ENCODE measurements around the gene PAEP. TPM values are rescaled to one million over a fixed set of nuclear protein-coding genes. Genes with fewer than 3 reads are reported as not detected.
"Not testable (repeated sequence)": the region's sequence is repeated elsewhere in the genome, so short reads cannot be mapped to it uniquely, and the experiment has no call there.

PAEP gene
- total and polyA plus RNA-seq, 4 donors = 0.37 to 3.0 (median 0.98) TPM; not detected in 1

- Histone ChIP-seq H3K36me3 (ENCODE audit: control insufficient read depth in 4 of 4, insufficient read depth in 4 of 4, low read length in 4 of 4) (no peaks in the 10 kb centered on the region), H3K27ac (ENCODE audit: low read depth in 1 of 2, low read length in 1 of 2) (no peak overlapping the region), H3K9ac (ENCODE audit: insufficient read depth in 1 of 2, low read length in 2 of 2) (no peak overlapping the region), H3K27me3 (ENCODE audit: control insufficient read depth in 3 of 3, insufficient read depth in 3 of 3, low read length in 2 of 3) (no peaks in the 10 kb centered on the region), H3K4me1 (ENCODE audit: control insufficient read depth in 5 of 5, insufficient read depth in 5 of 5, low read length in 5 of 5) (no peaks in the 10 kb centered on the region), H3K9me3 (ENCODE audit: control insufficient read depth in 4 of 4, insufficient read depth in 3 of 4, low read length in 3 of 4) (peaks cover 0 to 6% (median 1%) of the 10 kb centered on the region in 4 donors), H3K4me3 (no peak overlapping the region)
- WGBS, 2 donors = 82 to 83% methylated on average over 18 to 19 of the region's 19 CpGs
- ATAC-seq (ENCODE audit: insufficient read depth, low FRiP score) (no peak), DNase-seq (no peak)
- no peak for TF ChIP-seq CTCF (IDR thresholded peaks at IDR 0.05; ENCODE audit: control extremely low read depth, extremely low read depth)
Observed at GRCh38 chr9:135513351-135513846, 48.2 kb upstream of the PAEP start.

GRCh38 chr9:135513906-135514305 lies 47.6 kb upstream of the PAEP start:
- H3K9ac ChIP-seq (ENCODE audit: insufficient read depth in 1 of 2, low read length in 2 of 2); H3K4me3 ChIP-seq; H3K27me3 ChIP-seq (ENCODE audit: control insufficient read depth in 3 of 3, insufficient read depth in 3 of 3, low read length in 2 of 3); H3K4me1 ChIP-seq (ENCODE audit: control insufficient read depth in 5 of 5, insufficient read depth in 5 of 5, low read length in 5 of 5); H3K27ac ChIP-seq (ENCODE audit: low read depth in 1 of 2, low read length in 1 of 2); H3K36me3 ChIP-seq (ENCODE audit: control insufficient read depth in 4 of 4, insufficient read depth in 4 of 4, low read length in 4 of 4); H3K9me3 ChIP-seq (ENCODE audit: control insufficient read depth in 4 of 4, insufficient read depth in 3 of 4, low read length in 3 of 4); ATAC-seq (ENCODE audit: insufficient read depth, low FRiP score); DNase-seq: not testable (repeated sequence)
- WGBS, 2 donors = 82 to 84% methylated on average over 9 of the region's 9 CpGs

GRCh38 chr9:135514342-135515082 lies 47.0 kb upstream of the PAEP start:
- H3K4me1 ChIP-seq (ENCODE audit: control insufficient read depth in 5 of 5, insufficient read depth in 5 of 5, low read length in 5 of 5) = no peaks in the 10 kb centered on the region
- WGBS, 2 donors = 83% methylated on average over 14 to 16 of the region's 17 CpGs

More at GRCh38 chr9:135514342-135515082, 47.0 kb upstream of the PAEP start:
- peaks cover 0 to under 1% (median 0%) of the 10 kb centered on the region in 3 donors for H3K27me3 ChIP-seq (ENCODE audit: control insufficient read depth in 3 of 3, insufficient read depth in 3 of 3, low read length in 2 of 3)
- H3K9me3 ChIP-seq (ENCODE audit: control insufficient read depth in 4 of 4, insufficient read depth in 3 of 4, low read length in 3 of 4) = peaks cover 0 to under 1% (median under 1%) of the 10 kb centered on the region in 4 donors
- no peak for ATAC-seq (ENCODE audit: insufficient read depth, low FRiP score)
- H3K36me3 ChIP-seq (ENCODE audit: control insufficient read depth in 4 of 4, insufficient read depth in 4 of 4, low read length in 4 of 4) = no peaks in the 10 kb centered on the region
- H3K27ac ChIP-seq (ENCODE audit: low read depth in 1 of 2, low read length in 1 of 2) = no peak overlapping the region
- H3K4me3 ChIP-seq = no peak overlapping the region
- no peak for DNase-seq
- H3K9ac ChIP-seq (ENCODE audit: insufficient read depth in 1 of 2, low read length in 2 of 2) = no peak overlapping the region
- no peak for TF ChIP-seq CTCF (IDR thresholded peaks at IDR 0.05; ENCODE audit: control extremely low read depth, extremely low read depth)
